ENCODE data around the gene HOXB8. TPM values are rescaled to one million over a fixed set of nuclear protein-coding genes. Genes with fewer than 3 reads are reported as not detected.
A peak's percentile ranks its signal among the peaks of the same experiment; 100 is the strongest.

HOXB8 gene
- total RNA-seq, 2 donors from 2014 or later, result not detected

GRCh38 chr17:48594538-48595277, 20.4 kb downstream of the HOXB8 start:
- DNase-seq, result peak; percentile 79
- Histone ChIP-seq H3K27ac (ENCODE audit: low read depth, low read length) (no peak overlapping the region), H3K4me1 (ENCODE audit: control insufficient read depth, insufficient read depth, low read length) (no peaks in the 10 kb centered on the region), H3K36me3 (ENCODE audit: control insufficient read depth, insufficient read depth, low read length) (no peaks in the 10 kb centered on the region), H3K9ac (ENCODE audit: extremely low read depth, low read length, poor library complexity, severe bottlenecking) (no peak overlapping the region), H3K9me3 (ENCODE audit: control insufficient read depth, low read length) (no peaks in the 10 kb centered on the region), H3K4me3 (ENCODE audit: low read length) (no peak overlapping the region), H3K27me3 (ENCODE audit: control insufficient read depth, insufficient read depth, low read length, poor library complexity, severe bottlenecking) (peaks cover 100% of the 10 kb centered on the region)
- Mint-ChIP-seq H3K4me3 (no peak overlapping the region), H3K27ac (no peak overlapping the region), H3K36me3 (ENCODE audit: low read depth) (no peaks in the 10 kb centered on the region), H3K4me1 (peaks cover 15% of the 10 kb centered on the region), H3K9me3 (no peaks in the 10 kb centered on the region), H3K27me3 (ENCODE audit: insufficient read depth) (peaks cover 100% of the 10 kb centered on the region)
- TF ChIP-seq CTCF (conservative IDR thresholded peaks at IDR 0.05), result no peak
- WGBS, 2 experiments (ENCODE audit: insufficient coverage in 1 of 2, insufficient read length in 1 of 2), result 8 to 12% methylated on average over 7 to 25 of the region's 25 CpGs

GRCh38 chr17:48593840-48594537, 21.1 kb downstream of the HOXB8 start:
- TF ChIP-seq CTCF (conservative IDR thresholded peaks at IDR 0.05), result peak; percentile 95
- peaks cover 15% of the 10 kb centered on the region for H3K4me1 Mint-ChIP-seq
- H3K9me3 Mint-ChIP-seq, result no peaks in the 10 kb centered on the region
- no peak overlapping the region for H3K27ac ChIP-seq (ENCODE audit: low read depth, low read length)
- H3K9me3 ChIP-seq (ENCODE audit: control insufficient read depth, low read length), result no peaks in the 10 kb centered on the region
- H3K9ac ChIP-seq (ENCODE audit: extremely low read depth, low read length, poor library complexity, severe bottlenecking), result no peak overlapping the region
- peaks cover 100% of the 10 kb centered on the region for H3K27me3 Mint-ChIP-seq (ENCODE audit: insufficient read depth)
- H3K4me1 ChIP-seq (ENCODE audit: control insufficient read depth, insufficient read depth, low read length), result no peaks in the 10 kb centered on the region
- no peak overlapping the region for H3K4me3 Mint-ChIP-seq
- no peaks in the 10 kb centered on the region for H3K36me3 ChIP-seq (ENCODE audit: control insufficient read depth, insufficient read depth, low read length)
- WGBS, 2 experiments (ENCODE audit: insufficient coverage in 1 of 2, insufficient read length in 1 of 2), result 2% methylated on average over 18 to 36 of the region's 37 CpGs
- peaks cover 100% of the 10 kb centered on the region for H3K27me3 ChIP-seq (ENCODE audit: control insufficient read depth, insufficient read depth, low read length, poor library complexity, severe bottlenecking)
- DNase-seq, result peak; percentile 99
- H3K27ac Mint-ChIP-seq, result no peak overlapping the region
- no peak overlapping the region for H3K4me3 ChIP-seq (ENCODE audit: low read length)
- no peaks in the 10 kb centered on the region for H3K36me3 Mint-ChIP-seq (ENCODE audit: low read depth)

GRCh38 chr17:48593126-48593829, 21.8 kb downstream of the HOXB8 start, which contains the start of gene HOXB5:
Gene HOXB5, minus strand, starts transcription at chr17:48593779. Its CDS starts 97 bp downstream, at chr17:48593682.
- Mint-ChIP-seq H3K36me3 (ENCODE audit: low read depth) (no peaks in the 10 kb centered on the region), H3K27ac (no peak within 1 kb of the TSS), H3K9me3 (no peaks in the 10 kb centered on the region), H3K4me3 (peak within 1 kb of the TSS; percentile 10), H3K4me1 (peaks cover 15% of the 10 kb centered on the region), H3K27me3 (ENCODE audit: insufficient read depth) (peaks cover 100% of the 10 kb centered on the region)
- Histone ChIP-seq H3K4me3 (ENCODE audit: low read length) (peak within 1 kb of the TSS; percentile 60), H3K27me3 (ENCODE audit: control insufficient read depth, insufficient read depth, low read length, poor library complexity, severe bottlenecking) (peaks cover 100% of the 10 kb centered on the region), H3K4me1 (ENCODE audit: control insufficient read depth, insufficient read depth, low read length) (no peaks in the 10 kb centered on the region), H3K27ac (ENCODE audit: low read depth, low read length) (no peak within 1 kb of the TSS), H3K36me3 (ENCODE audit: control insufficient read depth, insufficient read depth, low read length) (no peaks in the 10 kb centered on the region), H3K9ac (ENCODE audit: extremely low read depth, low read length, poor library complexity, severe bottlenecking) (no peak within 1 kb of the TSS), H3K9me3 (ENCODE audit: control insufficient read depth, low read length) (no peaks in the 10 kb centered on the region)
- WGBS, 2 experiments (ENCODE audit: insufficient coverage in 1 of 2, insufficient read length in 1 of 2), result 1 to 3% methylated on average over 23 to 50 of the region's 50 CpGs
- DNase-seq, result peak; percentile 86
- no peak for TF ChIP-seq CTCF (conservative IDR thresholded peaks at IDR 0.05)
